HG02885 (cell line): ENCODE results near the gene CNOT4.

ENCODE experiments used
- ATAC-seq: cut with Tn5 transposase; IDR thresholded peaks from one replicate; pipeline ENCODE4 v1.9.1; 2021; ENCODE audit warnings: mild to moderate bottlenecking; ENCODE audit not compliant: unreplicated experiment, poor library complexity

CNOT4 gene

GRCh38 chr7:135409845-135410542, 99.9 kb downstream of the CNOT4 start:
- no peak for ATAC-seq

GRCh38 chr7:135407884-135408283, 102.0 kb downstream of the CNOT4 start:
- no peak for ATAC-seq

- ATAC-seq = no peak
Observed at GRCh38 chr7:135406918-135407317, 103.0 kb downstream of the CNOT4 start.

- ATAC-seq = no peak
Observed at GRCh38 chr7:135405969-135406368, 103.9 kb downstream of the CNOT4 start.

GRCh38 chr7:135403302-135403701, 106.6 kb downstream of the CNOT4 start:
- ATAC-seq = no peak

GRCh38 chr7:135397689-135398088, 112.2 kb downstream of the CNOT4 start:
- ATAC-seq = no peak

- ATAC-seq = no peak
Observed at GRCh38 chr7:135392701-135393100, 117.2 kb downstream of the CNOT4 start.

GRCh38 chr7:135391514-135391913, 118.4 kb downstream of the CNOT4 start:
- ATAC-seq = no peak

- no peak for ATAC-seq
Observed at GRCh38 chr7:135390829-135391228, 119.1 kb downstream of the CNOT4 start.

GRCh38 chr7:135389971-135390370, 119.9 kb downstream of the CNOT4 start:
- ATAC-seq = no peak

GRCh38 chr7:135388616-135389015, 121.3 kb downstream of the CNOT4 start:
- ATAC-seq = no peak

- ATAC-seq = no peak
Observed at GRCh38 chr7:135386776-135387175, 123.1 kb downstream of the CNOT4 start.

GRCh38 chr7:135386181-135386580, 123.7 kb downstream of the CNOT4 start:
- ATAC-seq = no peak

GRCh38 chr7:135385209-135385608, 124.7 kb downstream of the CNOT4 start:
- no peak for ATAC-seq

- ATAC-seq = no peak
Observed at GRCh38 chr7:135383525-135384175, 126.3 kb downstream of the CNOT4 start.

- ATAC-seq = no peak
Observed at GRCh38 chr7:135382173-135382572, 127.7 kb downstream of the CNOT4 start.

GRCh38 chr7:135381369-135381768, 128.5 kb downstream of the CNOT4 start:
- ATAC-seq = no peak

GRCh38 chr7:135380351-135380750, 129.6 kb downstream of the CNOT4 start:
- no peak for ATAC-seq

GRCh38 chr7:135377171-135377570, 132.7 kb downstream of the CNOT4 start:
- ATAC-seq = no peak

GRCh38 chr7:135375908-135376699, 133.8 kb downstream of the CNOT4 start:
- ATAC-seq = no peak

- no peak for ATAC-seq
Observed at GRCh38 chr7:135374736-135375135, 135.2 kb downstream of the CNOT4 start.
